Measurements from ENCODE around the gene PCNX2. TPM values are rescaled to one million over a fixed set of nuclear protein-coding genes. Genes with fewer than 3 reads are reported as not detected.

The PCNX2 gene
- total and polyA plus RNA-seq, 8 donors: 3.0 to 34.4 (median 9.9) TPM

- peaks cover 0 to 8% (median 1%) of the 10 kb centered on the region in 4 donors for H3K9me3 ChIP-seq
- peak in 1 of 2 donors; percentile 12 for DNase-seq
- intact Hi-C loops (cut with DNase I; ENCODE audit: low total_unique reads): no loop called here
- no peaks in the 10 kb centered on the region for H3K27me3 ChIP-seq
- peaks cover 0 to 29% (median 21%) of the 10 kb centered on the region in 4 donors for H3K36me3 ChIP-seq
- no peak overlapping the region for H3K4me3 ChIP-seq
- TF ChIP-seq, protein P1, sequence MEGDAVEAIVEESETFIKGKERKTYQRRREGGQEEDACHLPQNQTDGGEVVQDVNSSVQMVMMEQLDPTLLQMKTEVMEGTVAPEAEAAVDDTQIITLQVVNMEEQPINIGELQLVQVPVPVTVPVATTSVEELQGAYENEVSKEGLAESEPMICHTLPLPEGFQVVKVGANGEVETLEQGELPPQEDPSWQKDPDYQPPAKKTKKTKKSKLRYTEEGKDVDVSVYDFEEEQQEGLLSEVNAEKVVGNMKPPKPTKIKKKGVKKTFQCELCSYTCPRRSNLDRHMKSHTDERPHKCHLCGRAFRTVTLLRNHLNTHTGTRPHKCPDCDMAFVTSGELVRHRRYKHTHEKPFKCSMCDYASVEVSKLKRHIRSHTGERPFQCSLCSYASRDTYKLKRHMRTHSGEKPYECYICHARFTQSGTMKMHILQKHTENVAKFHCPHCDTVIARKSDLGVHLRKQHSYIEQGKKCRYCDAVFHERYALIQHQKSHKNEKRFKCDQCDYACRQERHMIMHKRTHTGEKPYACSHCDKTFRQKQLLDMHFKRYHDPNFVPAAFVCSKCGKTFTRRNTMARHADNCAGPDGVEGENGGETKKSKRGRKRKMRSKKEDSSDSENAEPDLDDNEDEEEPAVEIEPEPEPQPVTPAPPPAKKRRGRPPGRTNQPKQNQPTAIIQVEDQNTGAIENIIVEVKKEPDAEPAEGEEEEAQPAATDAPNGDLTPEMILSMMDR (IDR thresholded peaks at IDR 0.05): no peak
- TF ChIP-seq EP300 (IDR thresholded peaks at IDR 0.05) (no peak), POLR2AphosphoS5 (IDR thresholded peaks at IDR 0.05) (no peak), POLR2A (IDR thresholded peaks at IDR 0.05) (no peak)
- H3K27ac ChIP-seq: no peak overlapping the region
- H3K4me1 ChIP-seq: no peaks in the 10 kb centered on the region
- 72 to 88% (median 80%) methylated on average over 2 of the region's 2 CpGs for whole genome bisulfite sequencing, 5 donors
These were observed 123.3 kb downstream of the PCNX2 start for GRCh38 chr1:233172201-233172600.

GRCh38 chr1:233170741-233171140, 124.8 kb downstream of the PCNX2 start:
- Histone ChIP-seq H3K4me3 (no peak overlapping the region), H3K36me3 (peaks cover 0 to 14% (median 7%) of the 10 kb centered on the region in 4 donors), H3K27ac (no peak overlapping the region), H3K27me3 (no peaks in the 10 kb centered on the region), H3K9me3 (no peaks in the 10 kb centered on the region), H3K4me1 (no peaks in the 10 kb centered on the region)
- no peak for DNase-seq
- WGBS, 5 donors: 85 to 92% (median 89%) methylated on average over 9 of the region's 9 CpGs
- TF ChIP-seq EP300 (IDR thresholded peaks at IDR 0.05) (no peak), POLR2A (IDR thresholded peaks at IDR 0.05) (no peak), POLR2AphosphoS5 (IDR thresholded peaks at IDR 0.05) (no peak)
- TF ChIP-seq, protein P1 (IDR thresholded peaks at IDR 0.05): no peak
- intact Hi-C loops (cut with DNase I; ENCODE audit: low total_unique reads): no loop called here

DNA sequence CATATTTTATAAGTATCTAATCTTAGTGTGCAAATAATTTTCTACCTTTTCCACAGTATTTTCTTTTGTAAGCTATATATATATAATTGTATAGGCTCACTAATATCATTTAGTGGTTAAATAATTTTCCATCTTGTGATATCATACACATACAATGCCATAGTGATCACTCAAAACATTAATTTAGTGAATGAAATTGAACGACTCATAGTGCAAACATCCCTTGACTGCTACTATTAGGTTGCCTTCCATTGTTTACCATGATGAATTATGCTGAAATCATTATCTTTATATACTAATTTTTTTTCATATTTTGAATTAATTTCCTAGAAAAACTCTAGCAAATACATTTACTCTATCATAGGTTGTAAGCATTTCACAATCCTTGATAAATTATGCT, 127.1 kb downstream of the PCNX2 start:
- peaks cover 0 to 8% (median 5%) of the 10 kb centered on the region in 4 donors for H3K36me3 ChIP-seq
- peaks cover 0 to 13% (median 3%) of the 10 kb centered on the region in 4 donors for H3K9me3 ChIP-seq
- no peaks in the 10 kb centered on the region for H3K27me3 ChIP-seq
- H3K4me1 ChIP-seq: no peaks in the 10 kb centered on the region
- H3K4me3 ChIP-seq: no peak overlapping the region
- TF ChIP-seq EP300 (IDR thresholded peaks at IDR 0.05) (no peak), POLR2AphosphoS5 (IDR thresholded peaks at IDR 0.05) (no peak), POLR2A (IDR thresholded peaks at IDR 0.05) (no peak)
- TF ChIP-seq, protein P1 (IDR thresholded peaks at IDR 0.05): no peak
- H3K27ac ChIP-seq: no peak overlapping the region
- 59 to 81% (median 71%) methylated on average over 1 of the region's 1 CpG for WGBS, 5 donors
- no peak for DNase-seq
- intact Hi-C loops (cut with DNase I; ENCODE audit: low total_unique reads): no loop called here

DNA sequence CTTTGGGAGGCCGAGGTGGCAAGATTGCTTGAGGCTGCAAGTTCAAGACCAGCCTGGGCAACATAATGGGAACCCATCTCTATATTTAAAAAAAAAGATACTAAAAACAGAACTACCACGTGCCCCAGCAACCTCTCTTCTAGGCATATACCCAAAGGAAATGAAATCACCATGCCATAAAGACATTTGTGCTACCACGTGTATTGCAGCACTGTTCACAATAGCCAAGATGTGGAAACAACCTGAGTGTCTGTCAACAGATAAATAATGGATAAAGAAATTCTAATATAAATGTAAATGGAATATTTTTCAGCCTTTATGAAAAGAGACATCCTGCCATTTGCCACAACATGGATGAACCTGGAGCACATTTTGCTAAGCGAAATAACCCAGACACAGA, 128.6 kb downstream of the PCNX2 start:
- intact Hi-C loops (cut with DNase I; ENCODE audit: low total_unique reads): no loop called here
- Histone ChIP-seq H3K36me3 (no peaks in the 10 kb centered on the region), H3K27ac (no peak overlapping the region), H3K4me3 (no peak overlapping the region), H3K27me3 (no peaks in the 10 kb centered on the region), H3K4me1 (no peaks in the 10 kb centered on the region), H3K9me3 (peaks cover 0 to 13% (median 3%) of the 10 kb centered on the region in 4 donors)
- 76 to 92% (median 83%) methylated on average over 4 of the region's 4 CpGs for WGBS, 5 donors
- no peak for DNase-seq
- TF ChIP-seq, protein P1 (IDR thresholded peaks at IDR 0.05): no peak
- no peak for TF ChIP-seq EP300 (IDR thresholded peaks at IDR 0.05)
- no peak for TF ChIP-seq POLR2AphosphoS5 (IDR thresholded peaks at IDR 0.05)
- TF ChIP-seq POLR2A (IDR thresholded peaks at IDR 0.05): no peak

All from stomach (tissue), 9 donors.